HG03442 (cell line): ENCODE results near the gene KBTBD13.

Experiments used
- ATAC-seq: cut with Tn5 transposase; IDR thresholded peaks from one replicate; pipeline ENCODE4 v1.9.1; 2021; ENCODE audit warnings: mild to moderate bottlenecking, moderate library complexity; ENCODE audit not compliant: unreplicated experiment

KBTBD13 gene

DNA sequence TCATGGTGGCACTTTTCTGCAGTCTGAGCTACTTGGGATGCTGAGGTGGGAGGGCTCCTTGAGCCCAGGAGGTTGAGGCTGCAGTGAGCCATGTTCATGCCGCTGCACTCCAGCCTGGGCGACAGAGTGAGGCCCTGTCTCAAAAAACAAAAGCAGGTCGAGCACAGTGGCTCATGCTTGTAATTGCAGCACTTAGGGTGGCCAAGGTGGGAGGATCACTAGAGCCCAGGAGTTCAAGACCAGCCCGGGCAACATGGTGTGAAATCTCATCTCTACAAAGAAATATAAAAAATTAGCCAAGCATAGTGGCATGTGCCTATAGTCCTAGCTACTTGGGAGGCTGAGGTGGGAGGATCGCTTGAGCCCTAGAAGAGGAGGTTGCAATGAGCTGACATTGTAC, 28.5 kb downstream of the KBTBD13 start:
- no peak for ATAC-seq

DNA sequence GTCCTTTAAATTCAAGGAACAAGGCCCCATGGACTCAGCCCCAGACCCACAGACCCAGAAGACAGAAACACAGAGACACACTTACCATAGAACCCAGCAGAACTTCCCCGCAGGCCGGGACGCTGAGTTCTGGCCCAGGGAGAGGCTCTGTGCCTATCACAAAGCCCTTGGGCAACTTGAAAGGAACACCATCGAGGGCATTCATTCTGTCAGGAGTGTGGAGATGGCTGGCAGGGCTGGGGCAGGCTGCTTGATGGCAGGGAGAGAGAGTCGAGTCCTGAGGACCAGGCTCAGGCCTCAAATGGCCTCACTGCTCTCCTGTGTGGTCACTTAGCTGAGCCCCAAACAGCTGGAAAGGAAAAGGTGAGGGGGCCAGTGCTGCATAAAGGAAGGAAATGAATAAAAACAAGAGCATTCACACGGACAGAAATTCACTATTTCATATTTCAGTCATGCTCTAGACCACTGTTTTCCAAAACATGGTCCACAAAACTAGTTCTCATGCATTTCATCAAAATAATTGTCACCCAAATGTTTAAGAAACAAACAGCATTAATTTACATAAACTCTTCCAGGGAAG, 29.6 kb downstream of the KBTBD13 start:
- no peak for ATAC-seq

DNA sequence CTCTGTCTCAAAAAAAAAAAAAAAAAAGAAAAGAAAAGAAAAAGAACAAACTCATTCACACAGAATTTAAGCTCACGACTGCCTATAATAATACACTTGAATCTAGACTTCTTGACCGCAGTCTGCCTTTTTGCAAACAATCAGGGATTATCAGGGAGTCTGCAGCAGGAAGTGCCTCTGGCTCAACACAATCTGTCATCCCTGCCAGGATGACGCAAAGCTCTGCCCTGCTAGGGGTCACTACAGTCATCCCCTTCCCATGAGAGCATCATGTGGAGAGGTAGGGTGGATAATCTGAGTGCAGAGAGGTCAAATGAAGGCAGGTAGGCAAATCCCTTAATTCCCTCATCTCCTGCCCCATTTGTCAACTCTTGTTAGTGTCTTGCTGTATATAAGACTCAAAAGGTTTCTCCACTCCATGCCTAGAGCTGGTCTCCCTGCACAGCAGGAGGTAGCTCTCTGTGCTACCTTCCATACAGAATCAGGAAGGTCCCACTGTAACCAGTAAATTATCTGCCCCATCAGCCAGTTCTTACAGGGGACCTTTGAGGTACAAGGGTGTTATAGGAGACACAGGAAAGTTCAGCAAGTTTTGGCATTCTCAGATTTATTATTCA, 34.2 kb downstream of the KBTBD13 start:
- no peak for ATAC-seq

DNA sequence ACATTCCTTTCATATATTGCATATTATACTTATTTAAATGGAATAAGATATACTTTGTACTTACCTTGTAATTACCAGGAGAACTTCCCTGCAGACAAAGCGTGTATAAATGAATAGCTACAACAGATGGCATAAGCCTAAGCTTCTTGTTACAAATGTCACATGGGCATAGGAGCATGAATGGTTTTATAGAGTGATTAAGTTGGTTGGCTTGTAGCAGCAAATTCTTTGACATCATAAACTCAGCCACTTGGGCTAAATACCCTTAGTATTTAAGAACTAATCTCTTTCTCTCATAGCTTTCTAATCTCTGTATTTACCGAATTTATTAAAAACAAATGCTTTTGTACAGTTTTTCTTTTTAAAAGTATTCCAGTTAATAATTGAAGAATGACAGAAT, 38.5 kb downstream of the KBTBD13 start, which contains the start of gene UBAP1L:
UBAP1L (minus strand) TSS at position 115 of the 400 bp plus-strand sequence. CDS start 8,985 bp downstream, outside the sequence.
- no peak for ATAC-seq

DNA sequence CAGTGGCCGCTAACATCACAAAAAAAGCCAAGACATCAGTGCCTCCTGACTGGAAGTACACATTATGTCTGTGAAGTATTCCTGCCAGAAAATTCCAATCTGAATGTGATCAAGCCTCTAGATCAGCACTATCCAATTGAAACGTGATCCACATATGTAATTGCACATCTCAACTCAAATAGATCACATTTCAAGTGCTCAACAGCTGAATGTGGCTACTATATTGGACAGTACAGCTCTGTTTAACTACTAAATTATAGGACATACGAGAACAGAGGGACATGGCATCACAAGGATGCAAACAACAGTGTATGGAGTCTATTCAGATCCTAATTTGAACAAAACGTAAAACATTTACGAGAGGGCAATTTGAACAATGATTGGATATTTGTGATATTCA, 39.0 kb downstream of the KBTBD13 start:
- no peak for ATAC-seq
